CD4-positive, alpha-beta memory T cell (primary cell): ENCODE results near the gene MAPK8IP3. TPM values are rescaled to one million over a fixed set of nuclear protein-coding genes. Genes with fewer than 3 reads are reported as not detected.
"Not testable (repeated sequence)": the region's sequence is repeated elsewhere in the genome, so short reads cannot be mapped to it uniquely, and the experiment has no call there.

Experiments
- CTCF ChIA-PET: fragments of 350-600 bp; sonication (Branson Sonifier 250); formaldehyde crosslinking; loops from one replicate; lab custom pipeline; 2021; ENCODE audit warnings: inconsistent platforms; ENCODE audit not compliant: partially characterized antibody; lab: Charles Lee
- POLR2A ChIA-PET: fragments of 350-600 bp; sonication (Branson Sonifier 250); formaldehyde crosslinking; loops from one replicate; lab custom pipeline; 2021; ENCODE audit not compliant: partially characterized antibody; lab: Charles Lee
- DNase-seq, 5 donors: peaks; one replicate each; pipeline versions ENCODE4 v3.0.0 to v3.0.0-alpha.2; 2020 to 2022; ENCODE audit warnings: mixed read lengths in 1 of 5
- H3K27ac ChIP-seq: one replicate; pipeline ENCODE4 v1.7.0; 2013; ENCODE audit warnings: low read depth, low read length
- H3K27me3 ChIP-seq: 2 replicates; pipeline ENCODE4 v1.7.0; 2013; ENCODE audit warnings: mild to moderate bottlenecking, low read length, moderate library complexity; ENCODE audit not compliant: insufficient read depth
- H3K36me3 ChIP-seq: 2 replicates; pipeline ENCODE4 v1.7.0; 2013; ENCODE audit warnings: mild to moderate bottlenecking, low read length, moderate library complexity; ENCODE audit not compliant: insufficient read depth
- H3K4me1 ChIP-seq: 2 replicates; pipeline ENCODE4 v1.7.0; 2013; ENCODE audit warnings: mild to moderate bottlenecking, low read length, moderate library complexity; ENCODE audit not compliant: insufficient read depth
- H3K4me3 ChIP-seq, 2 donors: one replicate each; pipeline ENCODE4 v1.7.0; 2013; ENCODE audit warnings: low read length in 2 of 2, mild to moderate bottlenecking in 1 of 2
- H3K9me3 ChIP-seq, 2 donors: one replicate each; pipeline ENCODE4 v1.7.0; 2013; ENCODE audit warnings: low read length in 2 of 2, control low read depth in 1 of 2; ENCODE audit not compliant: control insufficient read depth in 1 of 2
- H3K27ac Mint-ChIP-seq, 7 donors: one replicate each; pipeline ENCODE4 v1.8.0; 2020 to 2021; ENCODE audit warnings: mixed read lengths in 7 of 7, mild to moderate bottlenecking in 6 of 7, inconsistent platforms in 3 of 7, moderate library complexity in 3 of 7
- H3K27me3 Mint-ChIP-seq, 2 donors: one replicate each; pipeline ENCODE4 v1.8.0; 2020 to 2021; ENCODE audit warnings: mixed read lengths in 2 of 2
- H3K36me3 Mint-ChIP-seq, 2 donors: one replicate each; pipeline ENCODE4 v1.8.0; 2020 to 2021; ENCODE audit warnings: mixed read lengths in 2 of 2, inconsistent platforms in 1 of 2, mild to moderate bottlenecking in 1 of 2
- H3K4me1 Mint-ChIP-seq, 4 donors: one replicate each; pipeline ENCODE4 v1.8.0; 2020 to 2021; ENCODE audit warnings: mixed read lengths in 4 of 4, mild to moderate bottlenecking in 1 of 4
- H3K4me3 Mint-ChIP-seq, 8 donors: one replicate each; pipeline ENCODE4 v1.8.0; 2020 to 2021; ENCODE audit warnings: mixed read lengths in 8 of 8, mild to moderate bottlenecking in 7 of 8, moderate library complexity in 6 of 8, inconsistent platforms in 3 of 8
- H3K9me3 Mint-ChIP-seq, 8 donors: one replicate each; pipeline ENCODE4 v1.8.0; 2020 to 2021; ENCODE audit warnings: mixed read lengths in 8 of 8, mild to moderate bottlenecking in 5 of 8, inconsistent platforms in 3 of 8, moderate library complexity in 1 of 8
- intact Hi-C: fragments of 100-400 bp; cut with micrococcal nuclease; formaldehyde crosslinking; loops from one replicate; pipeline ENCODE4 v1.15.1; 2023
- polyA plus RNA-seq, 2 donors: library from polyadenylated mRNA; unstranded; fragments of 300-500 nt; fragmentation: Illumina TruSeq; gene quantifications; one replicate each; pipeline ENCODE4 v1.2.3, GENCODE V29; 2021
- total RNA-seq, 2 experiments: library from RNA; stranded (reverse); gene quantifications; one replicate each; pipeline ENCODE4 v1.2.3, GENCODE V29; 2021

MAPK8IP3 gene
- total and polyA plus RNA-seq, 4 experiments from 2014 or later, result 0.86 to 248 (median 121) TPM

DNA sequence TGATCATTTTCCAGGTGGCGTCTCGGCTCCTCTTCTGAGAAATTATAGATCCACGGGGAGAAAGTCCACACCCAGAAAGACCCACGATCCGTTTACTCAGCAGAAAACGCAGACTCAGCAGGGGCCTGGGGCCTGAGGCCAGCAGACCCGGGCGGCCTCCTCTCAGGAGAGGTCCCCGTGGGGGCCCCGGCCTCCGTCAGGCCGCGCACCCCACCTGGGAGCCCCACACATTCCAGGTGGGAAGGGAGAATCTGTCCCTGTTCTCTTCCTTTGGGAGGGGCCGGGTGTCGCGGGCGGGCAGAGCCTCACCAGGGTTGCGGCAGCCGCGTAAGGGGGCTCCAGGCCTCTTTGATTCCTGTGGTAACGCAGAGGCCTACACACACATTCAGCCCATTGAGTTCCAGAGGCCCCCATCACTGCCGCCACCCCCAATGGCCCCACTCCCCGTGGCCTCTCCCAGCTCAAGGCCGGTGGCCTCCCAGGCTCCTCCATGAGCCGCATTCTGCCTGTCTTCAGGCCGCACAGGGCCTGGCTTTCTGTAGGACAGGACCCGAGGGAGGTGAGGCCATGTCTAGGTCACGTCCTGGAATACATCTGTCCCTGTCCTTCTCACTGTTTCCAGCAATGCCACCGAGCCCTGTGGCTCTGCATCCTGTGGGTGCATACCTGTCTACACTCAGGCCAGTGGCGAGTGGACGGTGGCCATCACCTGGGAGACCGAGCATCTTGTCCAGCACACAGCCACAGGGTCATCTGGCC is 89.1 kb downstream of the MAPK8IP3 start:
- peaks cover 2 to 13% of the 10 kb centered on the region in 2 donors for H3K36me3 Mint-ChIP-seq
- H3K4me1 ChIP-seq, result no peaks in the 10 kb centered on the region
- H3K27ac ChIP-seq, result no peak overlapping the region
- CTCF ChIA-PET, result no interaction called here
- POLR2A ChIA-PET, result interaction anchor here (0.9 kb wide), 1 partner anchor 31 kb away, joined by 3 read pairs; no protein-coding TSS in a partner anchor
- H3K4me1 Mint-ChIP-seq, result no peaks in the 10 kb centered on the region
- no peaks in the 10 kb centered on the region for H3K36me3 ChIP-seq
- H3K27me3 Mint-ChIP-seq, result no peaks in the 10 kb centered on the region
- no peaks in the 10 kb centered on the region for H3K9me3 ChIP-seq
- DNase-seq, result no peak
- no peak overlapping the region for H3K4me3 Mint-ChIP-seq
- H3K27ac Mint-ChIP-seq, result no peak overlapping the region
- intact Hi-C loops, result no loop called here
- H3K9me3 Mint-ChIP-seq, result peaks cover 0 to 23% (median 11%) of the 10 kb centered on the region in 8 donors
- H3K4me3 ChIP-seq, result no peak overlapping the region
- H3K27me3 ChIP-seq, result no peaks in the 10 kb centered on the region

DNA sequence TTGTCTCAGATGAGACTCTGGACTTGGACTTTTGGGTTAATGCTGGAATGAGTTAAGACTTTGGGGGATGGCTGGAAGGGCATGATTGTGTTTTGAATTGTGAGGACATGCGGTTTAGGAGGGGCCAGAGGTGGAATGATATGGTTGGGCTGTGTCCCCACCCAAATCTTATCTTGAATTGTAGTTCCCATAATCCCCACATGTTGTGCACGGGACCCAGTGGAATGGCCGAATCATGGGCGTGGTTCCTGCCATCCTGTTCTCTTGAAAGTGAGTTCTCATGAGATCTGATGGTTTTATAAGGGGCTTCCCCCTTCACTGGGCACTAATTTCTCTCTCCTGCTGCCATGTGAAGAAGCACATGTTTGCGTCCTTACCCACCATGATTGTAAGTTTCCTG is 93.3 kb downstream of the MAPK8IP3 start:
- not testable (repeated sequence) for DNase-seq

DNA sequence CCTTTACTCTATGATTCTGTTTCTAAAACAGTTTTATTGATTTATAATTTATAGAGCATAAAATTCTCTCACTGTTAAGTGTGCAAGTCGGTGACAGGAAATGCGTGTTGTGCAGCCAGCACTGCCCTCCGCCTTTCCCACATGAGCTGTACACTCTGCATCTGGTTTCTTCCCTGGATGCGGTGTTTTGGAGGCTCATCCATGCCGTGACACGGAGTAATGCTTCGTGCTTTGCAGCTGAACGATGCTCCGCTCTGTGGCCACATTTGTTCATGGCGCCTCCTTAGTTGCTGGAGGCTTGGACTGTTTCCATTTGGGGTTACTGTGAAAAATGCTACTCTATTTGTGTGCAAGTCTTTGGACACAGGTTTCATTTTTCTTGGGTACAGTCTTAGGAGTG is 94.7 kb downstream of the MAPK8IP3 start:
- no peak overlapping the region for H3K4me3 Mint-ChIP-seq
- Histone ChIP-seq H3K27ac (no peak overlapping the region), H3K36me3 (no peaks in the 10 kb centered on the region), H3K9me3 (no peaks in the 10 kb centered on the region), H3K27me3 (no peaks in the 10 kb centered on the region), H3K4me1 (no peaks in the 10 kb centered on the region), H3K4me3 (no peak overlapping the region)
- no peak for DNase-seq
- CTCF ChIA-PET, result no interaction called here
- peaks cover 6 to 16% of the 10 kb centered on the region in 2 donors for H3K36me3 Mint-ChIP-seq
- H3K27me3 Mint-ChIP-seq, result no peaks in the 10 kb centered on the region
- H3K9me3 Mint-ChIP-seq, result peaks cover 0 to 27% (median 13%) of the 10 kb centered on the region in 8 donors
- POLR2A ChIA-PET, result no interaction called here
- H3K27ac Mint-ChIP-seq, result peak overlapping the region in 1 of 7 donors; percentile 70
- no peaks in the 10 kb centered on the region for H3K4me1 Mint-ChIP-seq
- intact Hi-C loops, result no loop called here

More for the DNA sequence above, 93.3 kb downstream of the MAPK8IP3 start:
- H3K27me3 Mint-ChIP-seq, H3K4me1 ChIP-seq, H3K9me3 ChIP-seq, H3K27me3 ChIP-seq, H3K4me3 ChIP-seq, H3K4me1 Mint-ChIP-seq, CTCF ChIA-PET, H3K27ac Mint-ChIP-seq, intact Hi-C loops, H3K36me3 ChIP-seq, H3K27ac ChIP-seq: not testable (repeated sequence)
- Mint-ChIP-seq H3K4me3 (peak overlapping the region in 1 of 8 donors; percentile 9), H3K36me3 (peaks cover 2 to 13% of the 10 kb centered on the region in 2 donors), H3K9me3 (peaks cover 0 to 27% (median 11%) of the 10 kb centered on the region in 8 donors)
- POLR2A ChIA-PET, result interaction anchor here (0.6 kb wide), 1 partner anchor 1118 kb away, joined by 3 read pairs; no protein-coding TSS in a partner anchor

DNA sequence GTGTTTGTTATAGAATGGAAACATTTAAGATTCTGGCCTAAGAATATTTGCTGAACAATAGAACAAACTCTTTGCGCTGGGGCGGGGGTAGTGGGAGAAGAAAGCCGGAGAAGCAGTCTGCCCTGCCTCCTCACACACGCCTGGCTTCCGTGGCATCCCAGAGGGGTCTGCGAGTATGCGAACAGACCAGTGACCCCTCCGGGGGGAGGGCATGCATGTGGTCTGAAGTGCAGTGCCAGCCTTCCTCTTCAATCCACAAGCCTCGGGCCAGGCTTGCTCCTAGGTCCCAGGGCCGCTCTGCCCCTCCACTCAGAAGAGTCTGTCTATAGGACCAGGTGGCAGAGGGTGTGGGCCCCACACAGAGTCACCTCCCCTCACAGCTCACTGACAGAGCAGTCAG is 101.6 kb downstream of the MAPK8IP3 start:
- Mint-ChIP-seq H3K27me3 (no peaks in the 10 kb centered on the region), H3K4me3 (no peak overlapping the region), H3K4me1 (no peaks in the 10 kb centered on the region), H3K27ac (no peak overlapping the region), H3K36me3 (peaks cover 25 to 32% of the 10 kb centered on the region in 2 donors), H3K9me3 (peaks cover 0 to 3% (median under 1%) of the 10 kb centered on the region in 8 donors)
- no peak overlapping the region for H3K27ac ChIP-seq
- H3K4me1 ChIP-seq, result no peaks in the 10 kb centered on the region
- no peak for DNase-seq
- CTCF ChIA-PET, result no interaction called here
- POLR2A ChIA-PET, result no interaction called here
- H3K4me3 ChIP-seq, result no peak overlapping the region
- peaks cover 30% of the 10 kb centered on the region for H3K36me3 ChIP-seq
- intact Hi-C loops, result no loop called here
- H3K27me3 ChIP-seq, result no peaks in the 10 kb centered on the region
- H3K9me3 ChIP-seq, result no peaks in the 10 kb centered on the region

DNA sequence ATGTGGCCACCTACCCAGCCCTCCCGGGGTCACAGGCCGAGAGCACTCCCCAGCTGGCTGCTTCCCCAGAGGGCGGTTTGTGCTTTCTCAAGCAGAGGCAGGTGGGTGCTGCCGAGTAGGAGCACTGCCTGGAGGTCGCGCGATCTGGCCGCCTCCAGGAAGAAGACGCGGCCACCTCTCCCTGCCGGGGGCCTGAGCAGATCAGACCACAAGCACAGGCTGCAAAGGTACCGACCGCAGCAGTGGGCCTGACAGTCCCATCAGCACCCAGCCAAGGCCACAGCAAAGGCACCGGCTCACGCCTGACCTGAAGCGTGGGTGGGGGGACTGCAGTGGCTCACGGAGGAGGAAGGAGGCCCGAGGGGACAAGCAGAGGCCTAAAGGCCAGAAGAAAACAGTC is 102.7 kb downstream of the MAPK8IP3 start:
- Histone ChIP-seq H3K27ac (no peak overlapping the region), H3K4me3 (no peak overlapping the region), H3K4me1 (no peaks in the 10 kb centered on the region), H3K36me3 (peaks cover 33% of the 10 kb centered on the region), H3K27me3 (no peaks in the 10 kb centered on the region), H3K9me3 (no peaks in the 10 kb centered on the region)
- peaks cover 32 to 39% of the 10 kb centered on the region in 2 donors for H3K36me3 Mint-ChIP-seq
- peaks cover 0 to 3% (median under 1%) of the 10 kb centered on the region in 8 donors for H3K9me3 Mint-ChIP-seq
- H3K4me1 Mint-ChIP-seq, result peaks cover 3 to 8% (median 5%) of the 10 kb centered on the region in 4 donors
- DNase-seq, result no peak
- intact Hi-C loops, result no loop called here
- no peak overlapping the region for H3K27ac Mint-ChIP-seq
- ChIA-PET CTCF (no interaction called here), POLR2A (no interaction called here)
- H3K27me3 Mint-ChIP-seq, result no peaks in the 10 kb centered on the region
- no peak overlapping the region for H3K4me3 Mint-ChIP-seq

DNA sequence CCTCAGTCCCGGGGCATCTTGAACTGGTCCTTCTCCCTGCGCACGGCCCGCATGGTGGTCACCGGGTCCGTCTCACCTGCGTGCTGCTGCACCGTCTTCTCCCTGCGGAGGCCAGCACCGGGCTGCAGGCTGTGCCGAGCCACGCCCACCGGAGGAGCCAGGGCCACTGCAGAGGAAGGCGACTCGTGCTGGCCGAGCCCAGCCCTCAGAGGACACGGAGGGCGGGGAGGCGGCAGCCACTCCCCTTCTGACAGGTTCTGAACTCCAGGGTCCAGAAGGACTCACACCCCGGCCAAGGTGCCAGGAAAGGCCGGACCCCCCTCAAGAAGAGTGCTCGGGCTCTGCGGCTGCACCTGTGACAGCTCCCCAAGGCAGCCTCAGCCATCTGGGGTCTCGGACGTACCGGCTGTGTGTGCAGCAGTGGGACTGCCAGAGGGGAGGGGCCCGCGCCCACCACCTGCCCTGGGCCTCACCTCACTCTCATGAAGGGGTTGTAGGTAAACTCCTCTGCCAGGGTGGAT is 103.3 kb downstream of the MAPK8IP3 start:
- H3K9me3 Mint-ChIP-seq, result peaks cover 0 to 3% (median under 1%) of the 10 kb centered on the region in 8 donors
- POLR2A ChIA-PET, result no interaction called here
- H3K27ac ChIP-seq, result no peak overlapping the region
- no peak for DNase-seq
- H3K27me3 Mint-ChIP-seq, result no peaks in the 10 kb centered on the region
- no peaks in the 10 kb centered on the region for H3K9me3 ChIP-seq
- intact Hi-C loops, result no loop called here
- H3K4me3 ChIP-seq, result no peak overlapping the region
- H3K36me3 ChIP-seq, result peaks cover 36% of the 10 kb centered on the region
- no peak overlapping the region for H3K4me3 Mint-ChIP-seq
- peaks cover 34 to 43% of the 10 kb centered on the region in 2 donors for H3K36me3 Mint-ChIP-seq
- H3K4me1 ChIP-seq, result no peaks in the 10 kb centered on the region
- CTCF ChIA-PET, result no interaction called here
- no peaks in the 10 kb centered on the region for H3K27me3 ChIP-seq
- no peak overlapping the region for H3K27ac Mint-ChIP-seq
- H3K4me1 Mint-ChIP-seq, result peaks cover 3 to 8% (median 6%) of the 10 kb centered on the region in 4 donors

DNA sequence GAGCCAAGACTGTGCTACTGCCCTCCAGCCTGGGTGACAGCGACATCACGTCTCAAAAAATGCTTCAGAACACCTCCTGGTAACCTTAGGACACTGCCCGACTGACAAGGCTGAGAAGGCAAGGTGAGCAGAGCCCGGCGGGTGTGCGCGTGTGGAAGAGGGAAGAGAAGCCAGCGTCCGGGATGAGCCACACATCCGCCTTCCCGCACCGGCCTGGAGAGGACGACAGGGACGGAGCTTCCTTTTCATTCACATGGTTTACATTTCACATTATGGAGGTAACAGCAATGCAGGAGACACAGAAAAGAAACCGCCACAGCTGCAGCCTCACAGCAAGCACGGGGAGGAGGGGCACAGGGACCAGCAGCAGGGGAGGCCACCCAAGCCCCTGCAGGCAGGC is 104.1 kb downstream of the MAPK8IP3 start:
- Histone ChIP-seq H3K9me3 (no peaks in the 10 kb centered on the region), H3K36me3 (peaks cover 37% of the 10 kb centered on the region), H3K4me1 (no peaks in the 10 kb centered on the region), H3K27me3 (no peaks in the 10 kb centered on the region), H3K27ac (no peak overlapping the region), H3K4me3 (no peak overlapping the region)
- Mint-ChIP-seq H3K27me3 (no peaks in the 10 kb centered on the region), H3K4me3 (no peak overlapping the region), H3K36me3 (peaks cover 34 to 45% of the 10 kb centered on the region in 2 donors), H3K4me1 (peaks cover 4 to 8% (median 7%) of the 10 kb centered on the region in 4 donors), H3K27ac (no peak overlapping the region), H3K9me3 (peaks cover 0 to 3% (median 0%) of the 10 kb centered on the region in 8 donors)
- ChIA-PET CTCF (interaction anchor here (0.9 kb wide), 1 partner anchor 105 kb away, joined by 3 read pairs; no protein-coding TSS in a partner anchor), POLR2A (interaction anchor here (1.1 kb wide), 1 partner anchor 358 kb away, joined by 3 read pairs; no protein-coding TSS in a partner anchor)
- intact Hi-C loops, result no loop called here
- no peak for DNase-seq
